Peyer's patch (tissue), 4 donors: ENCODE data around the gene NAXE. TPM values are rescaled to one million over a fixed set of nuclear protein-coding genes. Genes with fewer than 3 reads are reported as not detected.

Source experiments
- DNase-seq, 3 donors: peaks; one replicate each; pipeline ENCODE4 v3.0.0-alpha.2; 2017 to 2019
- H3K27ac ChIP-seq, 4 donors: fragments of 200-600 bp; sonication (generic); one replicate each; pipeline ENCODE4 v1.5.1; 2016 to 2019
- H3K27me3 ChIP-seq, 2 donors: fragments of 200-600 bp; sonication (generic); one replicate each; pipeline ENCODE4 v1.5.1; 2019
- H3K36me3 ChIP-seq, 3 donors: fragments of 200-600 bp; sonication (generic); one replicate each; pipeline ENCODE4 v1.5.1; 2016 to 2019
- H3K4me1 ChIP-seq, 4 donors: fragments of 200-600 bp; sonication (generic); one replicate each; pipeline ENCODE4 v1.5.1; 2016 to 2019
- H3K4me3 ChIP-seq, 4 donors: fragments of 200-600 bp; sonication (generic); 1 replicate in 3 of 4; 2 replicates in 1 of 4; pipeline ENCODE4 v1.5.1; 2016 to 2019; ENCODE audit warnings: mild to moderate bottlenecking in 1 of 4
- H3K9me3 ChIP-seq, 4 donors: fragments of 200-600 bp; sonication (generic); one replicate each; pipeline ENCODE4 v1.5.1; 2016 to 2019; ENCODE audit warnings: mild to moderate bottlenecking in 1 of 4
- POLR2A ChIP-seq, 2 donors: fragments of 450-650 bp; IDR thresholded peaks; one replicate each; pipeline ENCODE4 v1.5.1; 2017; ENCODE audit warnings: antibody characterized with exemption in 2 of 2, mild to moderate bottlenecking in 2 of 2, moderate library complexity in 2 of 2
- total RNA-seq, 4 donors: library from RNA; depleted of rRNA; stranded (reverse); fragments of >200 nt; gene quantifications; one replicate each; pipeline ENCODE4 v1.1.0, GENCODE V29; 2016
- TF ChIP-seq, protein P1 (sequence below), 6 experiments: fragments of 450-650 bp in 4 of 6; fragments of 200-600 bp in 2 of 6; sonication (generic) in 1 of 6; IDR thresholded peaks; one replicate each; pipeline ENCODE4 v1.5.1; 2017 to 2019; ENCODE audit warnings: antibody characterized with exemption in 6 of 6, mild to moderate bottlenecking in 3 of 6, moderate library complexity in 1 of 6

NAXE gene
- total RNA-seq, 4 donors from 2014 or later, result 38.0 to 96.5 (median 73.1) TPM

DNA sequence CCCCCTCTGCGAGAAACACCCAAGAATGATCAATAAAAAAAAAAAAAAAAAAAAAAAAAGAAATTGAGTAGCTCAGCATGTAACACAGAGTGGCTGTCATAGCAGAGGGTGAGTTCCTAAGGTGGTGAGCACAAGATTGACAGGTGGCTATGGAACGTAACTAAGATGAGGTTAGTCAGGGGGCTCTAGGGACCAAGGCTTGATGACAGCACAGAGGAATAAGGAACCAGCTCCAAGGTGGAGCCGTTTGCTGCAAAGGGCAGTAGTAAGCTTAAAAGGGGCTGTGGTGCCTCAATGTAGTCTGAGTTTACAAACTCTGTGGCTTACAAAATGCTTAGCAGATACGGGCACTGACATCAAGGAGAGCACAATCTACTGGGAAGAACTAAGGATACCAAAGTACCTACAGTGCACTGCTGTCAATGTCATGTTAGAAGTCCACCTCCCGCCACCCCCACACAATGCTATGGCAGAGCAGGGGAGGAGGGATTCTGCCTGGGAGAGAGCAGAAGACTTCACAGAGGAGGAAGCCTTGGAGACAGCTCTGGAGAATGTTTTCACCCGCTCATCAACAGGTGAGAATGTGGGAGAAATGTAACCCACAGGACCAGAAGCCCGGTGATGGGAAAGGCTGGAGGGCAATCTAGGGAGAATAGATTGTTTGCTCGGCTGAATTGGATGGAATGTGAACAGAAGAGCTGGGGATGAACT is 32.3 kb upstream of the NAXE start:
- H3K27me3 ChIP-seq, result no peaks in the 10 kb centered on the region
- H3K36me3 ChIP-seq, result no peaks in the 10 kb centered on the region
- H3K4me3 ChIP-seq, result no peak overlapping the region
- H3K4me1 ChIP-seq, result no peaks in the 10 kb centered on the region
- no peak for TF ChIP-seq POLR2A (IDR thresholded peaks at IDR 0.05)
- TF ChIP-seq, protein P1, sequence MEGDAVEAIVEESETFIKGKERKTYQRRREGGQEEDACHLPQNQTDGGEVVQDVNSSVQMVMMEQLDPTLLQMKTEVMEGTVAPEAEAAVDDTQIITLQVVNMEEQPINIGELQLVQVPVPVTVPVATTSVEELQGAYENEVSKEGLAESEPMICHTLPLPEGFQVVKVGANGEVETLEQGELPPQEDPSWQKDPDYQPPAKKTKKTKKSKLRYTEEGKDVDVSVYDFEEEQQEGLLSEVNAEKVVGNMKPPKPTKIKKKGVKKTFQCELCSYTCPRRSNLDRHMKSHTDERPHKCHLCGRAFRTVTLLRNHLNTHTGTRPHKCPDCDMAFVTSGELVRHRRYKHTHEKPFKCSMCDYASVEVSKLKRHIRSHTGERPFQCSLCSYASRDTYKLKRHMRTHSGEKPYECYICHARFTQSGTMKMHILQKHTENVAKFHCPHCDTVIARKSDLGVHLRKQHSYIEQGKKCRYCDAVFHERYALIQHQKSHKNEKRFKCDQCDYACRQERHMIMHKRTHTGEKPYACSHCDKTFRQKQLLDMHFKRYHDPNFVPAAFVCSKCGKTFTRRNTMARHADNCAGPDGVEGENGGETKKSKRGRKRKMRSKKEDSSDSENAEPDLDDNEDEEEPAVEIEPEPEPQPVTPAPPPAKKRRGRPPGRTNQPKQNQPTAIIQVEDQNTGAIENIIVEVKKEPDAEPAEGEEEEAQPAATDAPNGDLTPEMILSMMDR (IDR thresholded peaks at IDR 0.05), result no peak
- no peak overlapping the region for H3K27ac ChIP-seq
- no peak for DNase-seq
- H3K9me3 ChIP-seq, result no peaks in the 10 kb centered on the region

GRCh38 chr1:156559797-156560385 is 31.7 kb upstream of the NAXE start:
- DNase-seq, result no peak
- Histone ChIP-seq H3K27me3 (no peaks in the 10 kb centered on the region), H3K27ac (no peak overlapping the region), H3K9me3 (no peaks in the 10 kb centered on the region), H3K4me1 (no peaks in the 10 kb centered on the region), H3K4me3 (no peak overlapping the region), H3K36me3 (no peaks in the 10 kb centered on the region)
- TF ChIP-seq, protein P1 (IDR thresholded peaks at IDR 0.05), result no peak
- TF ChIP-seq POLR2A (IDR thresholded peaks at IDR 0.05), result no peak

DNA sequence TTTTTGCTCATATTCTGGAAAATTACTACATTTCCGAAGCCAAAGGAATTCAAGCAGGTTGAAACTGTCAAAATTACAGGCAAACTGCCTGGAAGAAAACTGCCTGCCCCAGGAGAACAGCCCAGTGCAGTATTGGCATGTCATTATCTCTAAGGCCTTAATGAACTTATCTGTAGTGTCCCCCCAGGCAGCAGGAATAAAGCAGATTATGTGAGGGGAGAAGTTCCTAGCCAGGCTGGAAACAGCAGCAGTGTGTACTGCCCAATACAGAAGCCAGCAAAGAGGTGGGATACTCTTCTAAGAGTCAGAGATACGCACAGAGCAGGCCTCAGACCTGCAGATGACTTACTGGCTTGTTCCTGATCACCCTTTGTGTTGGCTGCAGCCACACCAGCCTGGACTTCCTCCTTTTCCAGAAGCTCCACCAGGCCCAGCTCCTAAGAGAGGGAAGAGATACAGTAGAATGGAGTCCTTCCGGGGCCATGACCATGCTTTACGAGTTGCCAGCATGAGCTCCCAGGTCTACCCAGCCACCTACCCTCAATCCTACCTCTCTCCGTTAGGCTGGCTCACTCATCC is 30.9 kb upstream of the NAXE start:
- no peak for DNase-seq
- H3K36me3 ChIP-seq, result no peaks in the 10 kb centered on the region
- no peaks in the 10 kb centered on the region for H3K4me1 ChIP-seq
- H3K27me3 ChIP-seq, result no peaks in the 10 kb centered on the region
- H3K27ac ChIP-seq, result no peak overlapping the region
- TF ChIP-seq, protein P1 (IDR thresholded peaks at IDR 0.05), result no peak
- no peak for TF ChIP-seq POLR2A (IDR thresholded peaks at IDR 0.05)
- no peaks in the 10 kb centered on the region for H3K9me3 ChIP-seq
- no peak overlapping the region for H3K4me3 ChIP-seq

DNA sequence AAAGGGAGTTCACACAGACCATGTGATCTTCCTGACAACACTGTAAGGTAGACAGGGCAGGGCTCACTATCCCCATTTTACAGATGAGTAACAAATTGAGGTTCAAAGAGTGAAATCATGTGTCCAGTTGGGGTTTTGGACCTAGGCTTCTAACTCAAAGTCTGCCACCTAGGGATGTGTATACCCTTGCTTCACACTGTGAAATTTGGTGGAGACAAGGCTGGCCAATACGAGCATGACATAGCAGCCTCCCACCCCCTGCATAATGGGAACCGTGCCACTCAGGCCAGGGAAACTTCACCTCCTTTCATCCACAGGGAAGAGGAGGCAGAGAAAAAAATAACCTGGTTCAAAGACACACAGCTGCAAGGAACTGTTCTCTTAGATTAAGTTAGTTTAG is 26.1 kb upstream of the NAXE start:
- no peak for DNase-seq
- Histone ChIP-seq H3K9me3 (no peaks in the 10 kb centered on the region), H3K4me1 (peaks cover 0 to under 1% (median 0%) of the 10 kb centered on the region in 4 donors), H3K27ac (no peak overlapping the region), H3K4me3 (no peak overlapping the region), H3K27me3 (no peaks in the 10 kb centered on the region), H3K36me3 (no peaks in the 10 kb centered on the region)
- TF ChIP-seq POLR2A (IDR thresholded peaks at IDR 0.05), result no peak
- TF ChIP-seq, protein P1 (IDR thresholded peaks at IDR 0.05), result no peak

GRCh38 chr1:156566436-156566835 is 25.1 kb upstream of the NAXE start:
- H3K36me3 ChIP-seq, result no peaks in the 10 kb centered on the region
- no peak overlapping the region for H3K27ac ChIP-seq
- no peak for DNase-seq
- H3K27me3 ChIP-seq, result no peaks in the 10 kb centered on the region
- H3K4me1 ChIP-seq, result peaks cover 0 to 7% (median 0%) of the 10 kb centered on the region in 4 donors
- no peaks in the 10 kb centered on the region for H3K9me3 ChIP-seq
- TF ChIP-seq, protein P1 (IDR thresholded peaks at IDR 0.05), result no peak
- no peak for TF ChIP-seq POLR2A (IDR thresholded peaks at IDR 0.05)
- H3K4me3 ChIP-seq, result no peak overlapping the region
